GM21528 (cell line): ENCODE results near the gene S100A11.
A peak's percentile ranks its signal among the peaks of the same experiment; 100 is the strongest.
"Not testable (repeated sequence)": the region's sequence is repeated elsewhere in the genome, so short reads cannot be mapped to it uniquely, and the experiment has no call there.

Experiments
- ATAC-seq: cut with Tn5 transposase; IDR thresholded peaks from one replicate; pipeline ENCODE4 v1.9.1; 2021; ENCODE audit warnings: mild to moderate bottlenecking, moderate library complexity; ENCODE audit not compliant: unreplicated experiment, low FRiP score

S100A11 gene

GRCh38 chr1:152036267-152037216, at the start of gene S100A11:
TSS of gene S100A11 (minus strand) at chr1:152037004. CDS start at chr1:152036915, 89 bp downstream.
- ATAC-seq, result no peak

GRCh38 chr1:152084853-152085252, 48.0 kb upstream of the S100A11 start:
- no peak for ATAC-seq

- ATAC-seq, result not testable (repeated sequence)
Observed at GRCh38 chr1:152081026-152081425, 44.2 kb upstream of the S100A11 start.

GRCh38 chr1:152080494-152080893, 43.7 kb upstream of the S100A11 start:
- not testable (repeated sequence) for ATAC-seq

- no peak for ATAC-seq
Observed at GRCh38 chr1:152078831-152079441, 42.1 kb upstream of the S100A11 start.

- no peak for ATAC-seq
Observed at GRCh38 chr1:152072311-152072710, 35.5 kb upstream of the S100A11 start.

- ATAC-seq, result no peak
Observed at GRCh38 chr1:152071123-152071522, 34.3 kb upstream of the S100A11 start.

GRCh38 chr1:152067929-152068328, 31.1 kb upstream of the S100A11 start:
- ATAC-seq, result no peak

GRCh38 chr1:152067150-152067549, 30.3 kb upstream of the S100A11 start:
- no peak for ATAC-seq

- ATAC-seq, result no peak
Observed at GRCh38 chr1:152061952-152062351, 25.1 kb upstream of the S100A11 start.

- ATAC-seq, result no peak
Observed at GRCh38 chr1:152053375-152053774, 16.6 kb upstream of the S100A11 start.

- no peak for ATAC-seq
Observed at GRCh38 chr1:152052606-152053005, 15.8 kb upstream of the S100A11 start.

- no peak for ATAC-seq
Observed at GRCh38 chr1:152050886-152051675, 14.3 kb upstream of the S100A11 start.

- no peak for ATAC-seq
Observed at GRCh38 chr1:152049291-152050083, 12.7 kb upstream of the S100A11 start.

GRCh38 chr1:152048416-152049009, 11.7 kb upstream of the S100A11 start:
- peak; percentile 11 for ATAC-seq

- peak; percentile 96 for ATAC-seq
Observed at GRCh38 chr1:152047730-152048415, 11.1 kb upstream of the S100A11 start.

- ATAC-seq, result no peak
Observed at GRCh38 chr1:152047413-152047729, 10.6 kb upstream of the S100A11 start.

GRCh38 chr1:152044386-152044785, 7.6 kb upstream of the S100A11 start:
- no peak for ATAC-seq

GRCh38 chr1:152043870-152044269, 7.1 kb upstream of the S100A11 start:
- ATAC-seq, result no peak
